Endothelial cell of umbilical vein (primary cell): ENCODE data around the gene CCDC86.

Experiments
- CTCF ChIP-seq, 2 donors: IDR thresholded peaks; 1 replicate in 1 of 2; 2 replicates in 1 of 2; pipeline ENCODE4 v1.5.1; 2011; ENCODE audit warnings: low read length in 2 of 2, mild to moderate bottlenecking in 2 of 2, moderate library complexity in 2 of 2, control low read depth in 1 of 2, inconsistent platforms in 1 of 2, low read depth in 1 of 2; ENCODE audit not compliant: insufficient read depth in 1 of 2; ENCODE audit errors: extremely low read depth in 1 of 2
- POLR2AphosphoS5 ChIP-seq: IDR thresholded peaks from 2 replicates; pipeline ENCODE4 v1.6.1; 2012; ENCODE audit warnings: low read depth, mild to moderate bottlenecking, control low read depth, low read length, moderate library complexity; ENCODE audit not compliant: insufficient read depth

GRCh38 chr11:60864856-60865513 is 23.1 kb downstream of the CCDC86 start:
- TF ChIP-seq CTCF (IDR thresholded peaks at IDR 0.05; ENCODE audit: extremely low read depth in 1 of 2, insufficient read depth in 1 of 2, low read depth in 1 of 2, low read length in 2 of 2) (no peak), POLR2AphosphoS5 (no peak)
